Gastroesophageal sphincter (tissue), 3 donors: ENCODE data around the gene HM13.
"Not testable (repeated sequence)": the region's sequence is repeated elsewhere in the genome, so short reads cannot be mapped to it uniquely, and the experiment has no call there.

ENCODE experiments used
- CTCF ChIP-seq, 4 experiments: fragments of 200-600 bp in 2 of 4; fragments of 450-650 bp in 2 of 4; sonication (generic) in 1 of 4; IDR thresholded peaks; one replicate each; pipeline ENCODE4 v1.5.1; 2017 to 2019; ENCODE audit warnings: antibody characterized with exemption in 4 of 4, mild to moderate bottlenecking in 2 of 4, moderate library complexity in 2 of 4
- EP300 ChIP-seq: sonication (generic); formaldehyde crosslinking; IDR thresholded peaks from one replicate; pipeline ENCODE4 v1.6.1; 2017; ENCODE audit warnings: antibody characterized with exemption, mild to moderate bottlenecking
- POLR2A ChIP-seq, 2 donors: fragments of 450-650 bp; IDR thresholded peaks; one replicate each; pipeline ENCODE4 v1.6.1; 2017; ENCODE audit warnings: antibody characterized with exemption in 2 of 2, mild to moderate bottlenecking in 2 of 2, moderate library complexity in 1 of 2

GRCh38 chr20:31521267-31521666, 7.0 kb downstream of the HM13 start:
- TF ChIP-seq CTCF (IDR thresholded peaks at IDR 0.05); EP300; POLR2A (IDR thresholded peaks at IDR 0.05): not testable (repeated sequence)
